H4 (cell line): Measurements from ENCODE around the gene BLTP3B. TPM values are rescaled to one million over a fixed set of nuclear protein-coding genes. Genes with fewer than 3 reads are reported as not detected.
"Not testable (repeated sequence)": the region's sequence is repeated elsewhere in the genome, so short reads cannot be mapped to it uniquely, and the experiment has no call there.

Source experiments
- DNase-seq: peaks from one replicate; pipeline ENCODE4 v3.0.0-alpha.2; 2015; ENCODE audit warnings: low spot score
- total RNA-seq: library from RNA; depleted of rRNA; stranded (reverse); fragments of >200 nt; shearing (Covaris generic); gene quantifications from 2 replicates; pipeline ENCODE4 v1.2.3, GENCODE V29; 2014; rRNA removed

The BLTP3B gene
- 13.3 and 18.7 TPM in 2 replicates for total RNA-seq

GRCh38 chr12:100142851-100143559, at the start of gene BLTP3B:
TSS of gene BLTP3B (minus strand) at chr12:100142874. CDS start at chr12:100142635, 239 bp downstream.
- DNase-seq: peak; percentile 77

GRCh38 chr12:100189636-100190394, 47.1 kb upstream of the BLTP3B start:
- no peak for DNase-seq

- DNase-seq: not testable (repeated sequence)
Observed at GRCh38 chr12:100188888-100189635, 46.4 kb upstream of the BLTP3B start.

- no peak for DNase-seq
Observed at GRCh38 chr12:100187857-100188519, 45.3 kb upstream of the BLTP3B start.

GRCh38 chr12:100187068-100187467, 44.4 kb upstream of the BLTP3B start:
- DNase-seq: no peak

GRCh38 chr12:100186071-100186470, 43.4 kb upstream of the BLTP3B start:
- no peak for DNase-seq

GRCh38 chr12:100185361-100185894, 42.8 kb upstream of the BLTP3B start:
- DNase-seq: no peak

- DNase-seq: no peak
Observed at GRCh38 chr12:100184549-100185145, 42.0 kb upstream of the BLTP3B start.

- DNase-seq: no peak
Observed at GRCh38 chr12:100179252-100179651, 36.6 kb upstream of the BLTP3B start.

- DNase-seq: not testable (repeated sequence)
Observed at GRCh38 chr12:100176493-100176892, 33.8 kb upstream of the BLTP3B start.

- no peak for DNase-seq
Observed at GRCh38 chr12:100174495-100174894, 31.8 kb upstream of the BLTP3B start.

- no peak for DNase-seq
Observed at GRCh38 chr12:100173111-100173510, 30.4 kb upstream of the BLTP3B start.

GRCh38 chr12:100171248-100171647, 28.6 kb upstream of the BLTP3B start:
- DNase-seq: no peak

- DNase-seq: no peak
Observed at GRCh38 chr12:100170313-100170858, 27.7 kb upstream of the BLTP3B start.

GRCh38 chr12:100169345-100169744, 26.7 kb upstream of the BLTP3B start:
- DNase-seq: no peak

GRCh38 chr12:100168562-100168961, 25.9 kb upstream of the BLTP3B start:
- no peak for DNase-seq

- DNase-seq: no peak
Observed at GRCh38 chr12:100166232-100166631, 23.6 kb upstream of the BLTP3B start.

- DNase-seq: no peak
Observed at GRCh38 chr12:100165356-100165755, 22.7 kb upstream of the BLTP3B start.

GRCh38 chr12:100164153-100164704, 21.6 kb upstream of the BLTP3B start:
- no peak for DNase-seq

GRCh38 chr12:100163416-100164152, 20.9 kb upstream of the BLTP3B start:
- DNase-seq: peak; percentile 86
